ENCODE results near the gene RBMS3. TPM values are rescaled to one million over a fixed set of nuclear protein-coding genes. Genes with fewer than 3 reads are reported as not detected.
"Not testable (repeated sequence)": the region's sequence is repeated elsewhere in the genome, so short reads cannot be mapped to it uniquely, and the experiment has no call there.

The RBMS3 gene
- polyA plus RNA-seq, 1 experiment, result 33.4 TPM

GRCh38 chr3:29319798-29320197 lies 38.9 kb downstream of the RBMS3 start:
- no peak for DNase-seq (ENCODE audit: low read depth, low spot score)
- CTCF ChIA-PET, result interaction anchor here (0.9 kb wide), 1 partner anchor 209 kb away, joined by 3 read pairs; no protein-coding TSS in a partner anchor
- no peak overlapping the region for H3K4me3 ChIP-seq (ENCODE audit: low read depth, low read length)
- H3K9me3 ChIP-seq (ENCODE audit: control insufficient read depth, insufficient read depth, low read length), result no peaks in the 10 kb centered on the region
- TF ChIP-seq, protein P1, sequence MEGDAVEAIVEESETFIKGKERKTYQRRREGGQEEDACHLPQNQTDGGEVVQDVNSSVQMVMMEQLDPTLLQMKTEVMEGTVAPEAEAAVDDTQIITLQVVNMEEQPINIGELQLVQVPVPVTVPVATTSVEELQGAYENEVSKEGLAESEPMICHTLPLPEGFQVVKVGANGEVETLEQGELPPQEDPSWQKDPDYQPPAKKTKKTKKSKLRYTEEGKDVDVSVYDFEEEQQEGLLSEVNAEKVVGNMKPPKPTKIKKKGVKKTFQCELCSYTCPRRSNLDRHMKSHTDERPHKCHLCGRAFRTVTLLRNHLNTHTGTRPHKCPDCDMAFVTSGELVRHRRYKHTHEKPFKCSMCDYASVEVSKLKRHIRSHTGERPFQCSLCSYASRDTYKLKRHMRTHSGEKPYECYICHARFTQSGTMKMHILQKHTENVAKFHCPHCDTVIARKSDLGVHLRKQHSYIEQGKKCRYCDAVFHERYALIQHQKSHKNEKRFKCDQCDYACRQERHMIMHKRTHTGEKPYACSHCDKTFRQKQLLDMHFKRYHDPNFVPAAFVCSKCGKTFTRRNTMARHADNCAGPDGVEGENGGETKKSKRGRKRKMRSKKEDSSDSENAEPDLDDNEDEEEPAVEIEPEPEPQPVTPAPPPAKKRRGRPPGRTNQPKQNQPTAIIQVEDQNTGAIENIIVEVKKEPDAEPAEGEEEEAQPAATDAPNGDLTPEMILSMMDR (IDR thresholded peaks at IDR 0.05; ENCODE audit: low read depth, low read length), result no peak
- no peak overlapping the region for H3K27ac ChIP-seq (ENCODE audit: low read depth, low read length)
- no peaks in the 10 kb centered on the region for H3K27me3 ChIP-seq (ENCODE audit: control insufficient read depth, insufficient read depth, low read length)
- POLR2A ChIA-PET, result no interaction called here

DNA sequence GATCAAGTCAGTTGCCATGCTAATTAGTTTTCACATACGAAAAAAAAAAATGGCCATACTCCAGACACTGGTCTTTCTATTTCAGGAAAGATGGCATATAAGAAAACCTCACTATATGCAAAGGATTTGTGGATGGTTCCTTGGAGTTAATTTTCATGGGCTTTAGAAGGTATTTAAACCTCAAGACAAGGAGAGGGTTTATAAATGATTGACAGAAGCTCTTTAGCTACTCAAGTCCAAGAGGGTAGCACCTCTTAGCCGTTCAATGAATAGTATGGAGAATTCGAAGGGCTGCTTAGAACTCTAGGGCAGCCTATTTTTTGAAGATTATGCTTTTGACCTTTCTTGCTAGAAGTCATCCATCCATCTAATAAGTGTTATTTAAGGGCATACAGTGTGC lies 41.7 kb downstream of the RBMS3 start:
- CTCF ChIA-PET, result no interaction called here
- no peak overlapping the region for H3K27ac ChIP-seq (ENCODE audit: low read depth, low read length)

GRCh38 chr3:29324180-29324651 lies 43.3 kb downstream of the RBMS3 start:
- TF ChIP-seq, protein P1 (IDR thresholded peaks at IDR 0.05; ENCODE audit: low read depth, low read length), result no peak
- ChIA-PET POLR2A (interaction anchor here (0.7 to 1.4 kb wide), 2 partner anchors 12 to 14 kb away, joined by 3 to 5 read pairs; no protein-coding TSS in a partner anchor), CTCF (interaction anchor here (0.6 to 1.8 kb wide), 3 partner anchors 10 to 116 kb away, joined by 4 to 6 read pairs (median 5); no protein-coding TSS in a partner anchor)
- Histone ChIP-seq H3K27me3 (ENCODE audit: control insufficient read depth, insufficient read depth, low read length) (no peaks in the 10 kb centered on the region), H3K27ac (ENCODE audit: low read depth, low read length) (peak overlapping the region; percentile 11), H3K9me3 (ENCODE audit: control insufficient read depth, insufficient read depth, low read length) (no peaks in the 10 kb centered on the region), H3K4me3 (ENCODE audit: low read depth, low read length) (no peak overlapping the region)
- DNase-seq (ENCODE audit: low read depth, low spot score), result no peak

More for the DNA sequence above, 41.7 kb downstream of the RBMS3 start:
- no peak overlapping the region for H3K4me3 ChIP-seq (ENCODE audit: low read depth, low read length)
- DNase-seq (ENCODE audit: low read depth, low spot score), result no peak
- TF ChIP-seq, protein P1 (IDR thresholded peaks at IDR 0.05; ENCODE audit: low read depth, low read length), result no peak
- POLR2A ChIA-PET, result interaction anchor here (0.8 kb wide), 1 partner anchor 12 kb away, joined by 3 read pairs; no protein-coding TSS in a partner anchor
- no peaks in the 10 kb centered on the region for H3K9me3 ChIP-seq (ENCODE audit: control insufficient read depth, insufficient read depth, low read length)
- H3K27me3 ChIP-seq (ENCODE audit: control insufficient read depth, insufficient read depth, low read length), result no peaks in the 10 kb centered on the region

DNA sequence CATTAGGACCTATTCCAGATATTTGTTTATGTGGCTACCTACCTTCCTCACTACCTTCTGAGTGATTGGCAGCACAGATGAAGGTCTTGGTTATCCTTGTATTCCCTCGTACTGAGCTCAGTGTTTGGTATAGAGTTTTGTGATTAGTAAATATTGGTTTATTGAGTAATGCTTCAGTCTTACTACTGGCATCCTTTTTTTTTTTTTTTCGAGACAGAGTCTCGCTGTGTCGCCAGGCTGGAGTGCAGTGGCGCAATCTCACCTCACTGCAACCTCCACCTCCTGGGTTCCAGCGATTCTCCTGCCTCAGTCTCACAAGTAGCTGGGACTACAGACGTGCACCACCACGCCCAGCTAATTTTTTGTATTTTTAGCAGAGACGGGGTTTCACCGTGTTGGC lies 45.7 kb downstream of the RBMS3 start:
- H3K4me3 ChIP-seq (ENCODE audit: low read depth, low read length); DNase-seq (ENCODE audit: low read depth, low spot score); H3K27ac ChIP-seq (ENCODE audit: low read depth, low read length); H3K9me3 ChIP-seq (ENCODE audit: control insufficient read depth, insufficient read depth, low read length); H3K27me3 ChIP-seq (ENCODE audit: control insufficient read depth, insufficient read depth, low read length); POLR2A ChIA-PET: not testable (repeated sequence)
- CTCF ChIA-PET, result interaction anchor here (0.7 kb wide), 1 partner anchor 457 kb away, joined by 4 read pairs; no protein-coding TSS in a partner anchor

- Histone ChIP-seq H3K27me3 (ENCODE audit: control insufficient read depth, insufficient read depth, low read length) (no peaks in the 10 kb centered on the region), H3K4me3 (ENCODE audit: low read depth, low read length) (no peak overlapping the region), H3K9me3 (ENCODE audit: control insufficient read depth, insufficient read depth, low read length) (no peaks in the 10 kb centered on the region), H3K27ac (ENCODE audit: low read depth, low read length) (no peak overlapping the region)
- POLR2A ChIA-PET, result no interaction called here
- no peak for DNase-seq (ENCODE audit: low read depth, low spot score)
- TF ChIP-seq, protein P1 (IDR thresholded peaks at IDR 0.05; ENCODE audit: low read depth, low read length), result no peak
- CTCF ChIA-PET, result no interaction called here
These were observed 49.4 kb downstream of the RBMS3 start for GRCh38 chr3:29329986-29330890.

Measured in AG04450 (cell line).